T-cell (primary cell): ENCODE measurements around the gene MPRIP. TPM values are rescaled to one million over a fixed set of nuclear protein-coding genes. Genes with fewer than 3 reads are reported as not detected.

Source experiments
- ATAC-seq, 4 experiments: fragments of 200-7000 bp in 3 of 4; fragments of 150-1000 bp in 1 of 4; cut with Tn5 transposase; replicated peaks in 1 of 4; 1 replicate in 3 of 4; 2 replicates in 1 of 4; pipeline ENCODE4 v1.10.0; 2021; ENCODE audit warnings: moderate library complexity in 3 of 4, mild to moderate bottlenecking in 2 of 4, moderate number of reproducible peaks in 1 of 4
- CTCF ChIA-PET, 2 donors: fragments of 300-600 bp; sonication (Branson Sonifier 250); formaldehyde crosslinking; loops; one replicate each; lab custom pipeline; 2022; ENCODE audit warnings: antibody characterized with exemption in 2 of 2; lab: Charles Lee
- POLR2A ChIA-PET, 2 donors: fragments of 300-600 bp; sonication (Branson Sonifier 250); formaldehyde crosslinking; loops; one replicate each; lab custom pipeline; 2022; ENCODE audit warnings: antibody characterized with exemption in 2 of 2; lab: Charles Lee
- DNase-seq, 35 experiments: peaks; one replicate each; pipeline versions ENCODE4 v3.0.0 to v3.0.0-alpha.2; 2013 to 2023
- H3K27ac ChIP-seq: one replicate; pipeline ENCODE4 v1.5.1; 2013; ENCODE audit warnings: low read length
- H3K27me3 ChIP-seq, 2 experiments: replicated peaks in 1 of 2; 1 replicate in 1 of 2; 2 replicates in 1 of 2; pipeline versions ENCODE4 v1.6.1 to v1.7.0; 2013; ENCODE audit warnings: low read length in 1 of 2, mixed read lengths in 1 of 2; ENCODE audit not compliant: control insufficient read depth in 2 of 2, insufficient read depth in 2 of 2; ENCODE audit errors: extremely low read depth in 1 of 2
- H3K36me3 ChIP-seq, 2 donors: 1 replicate in 1 of 2; 2 replicates in 1 of 2; pipeline versions ENCODE4 v1.6.1 to v1.7.0; 2013; ENCODE audit warnings: low read length in 1 of 2; ENCODE audit not compliant: control insufficient read depth in 2 of 2, insufficient read depth in 1 of 2; ENCODE audit errors: extremely low read depth in 1 of 2
- H3K4me1 ChIP-seq, 2 experiments: 1 replicate in 1 of 2; 2 replicates in 1 of 2; pipeline versions ENCODE4 v1.6.1 to v1.7.0; 2013; ENCODE audit warnings: low read length in 2 of 2, mixed read lengths in 1 of 2; ENCODE audit not compliant: insufficient read depth in 2 of 2, control insufficient read depth in 1 of 2; ENCODE audit errors: extremely low read depth in 1 of 2
- H3K4me3 ChIP-seq, 2 donors: 1 replicate in 1 of 2; 2 replicates in 1 of 2; pipeline versions ENCODE4 v1.5.1 to v1.7.0; 2013; ENCODE audit warnings: mild to moderate bottlenecking in 2 of 2, low read length in 1 of 2, moderate library complexity in 1 of 2; ENCODE audit not compliant: control insufficient read depth in 1 of 2; ENCODE audit errors: extremely low read depth in 1 of 2
- H3K9me3 ChIP-seq: 2 replicates; pipeline ENCODE4 v1.7.0; 2013
- H3K27ac Mint-ChIP-seq, 2 donors: one replicate each; pipeline ENCODE4 v1.8.0; 2020 to 2021; ENCODE audit warnings: mild to moderate bottlenecking in 2 of 2, mixed read lengths in 2 of 2
- H3K27me3 Mint-ChIP-seq, 2 donors: one replicate each; pipeline ENCODE4 v1.8.0; 2021 to 2022; ENCODE audit warnings: mixed read lengths in 2 of 2
- H3K36me3 Mint-ChIP-seq: one replicate; pipeline ENCODE4 v1.8.0; 2021; ENCODE audit warnings: mixed read lengths
- H3K4me1 Mint-ChIP-seq, 3 donors: one replicate each; pipeline ENCODE4 v1.8.0; 2020 to 2022; ENCODE audit warnings: mixed read lengths in 3 of 3, mild to moderate bottlenecking in 1 of 3
- H3K4me3 Mint-ChIP-seq, 3 donors: one replicate each; pipeline ENCODE4 v1.8.0; 2020 to 2022; ENCODE audit warnings: mild to moderate bottlenecking in 3 of 3, mixed read lengths in 3 of 3, moderate library complexity in 3 of 3
- H3K9me3 Mint-ChIP-seq, 3 donors: one replicate each; pipeline ENCODE4 v1.8.0; 2020 to 2022; ENCODE audit warnings: mixed read lengths in 3 of 3
- WGBS: methylation state at CpG from one replicate; pipeline ENCODE4 v1.1.5; 2013; ENCODE audit warnings: missing lambda C conversion rate; ENCODE audit not compliant: insufficient coverage; 5-methylcytosine and 5-hydroxymethylcytosine counted together
- total RNA-seq, 35 experiments: library from RNA in 6 of 35; stranded (reverse) in 6 of 35; fragments of 120-200 nt in 1 of 35; gene quantifications; one replicate each; pipeline versions ENCODE4 v1.2.1 to v1.2.4 and lab custom pipeline; 2013 to 2026

MPRIP gene
- total RNA-seq, 5 donors from 2014 or later (not counting 1 experiment from before 2014, with no cell fraction given), result 189 to 266 (median 247) TPM

DNA sequence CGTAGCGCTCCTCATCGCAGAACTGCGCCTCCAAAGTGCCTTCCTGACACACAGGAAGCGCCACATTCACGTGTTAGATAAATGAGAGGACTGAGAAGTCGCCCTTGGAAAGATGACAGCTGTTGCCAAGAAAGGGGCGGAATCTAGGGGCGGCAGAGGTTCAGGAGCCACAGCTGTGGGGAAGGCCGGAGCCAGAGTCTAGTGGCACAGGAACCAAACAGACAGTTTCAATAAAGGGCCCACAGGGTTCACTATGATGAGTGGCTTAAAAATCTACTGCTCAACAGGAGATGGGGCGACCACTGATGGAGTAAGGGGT, 190.0 kb downstream of the MPRIP start:
- 89% methylated on average over 6 of the region's 11 CpGs for WGBS
- ATAC-seq (no peak), DNase-seq (no peak)
- H3K27me3 ChIP-seq, result no peaks in the 10 kb centered on the region
- peaks cover 3 to 21% of the 10 kb centered on the region in 2 experiments for H3K4me1 ChIP-seq
- peaks cover 40 to 47% of the 10 kb centered on the region in 2 donors for H3K36me3 ChIP-seq
- H3K27ac Mint-ChIP-seq, result no peak overlapping the region
- no peaks in the 10 kb centered on the region for H3K9me3 Mint-ChIP-seq
- no peak overlapping the region for H3K27ac ChIP-seq
- no peak overlapping the region for H3K4me3 ChIP-seq
- ChIA-PET POLR2A (no interaction called here), CTCF (no interaction called here)
- H3K27me3 Mint-ChIP-seq, result no peaks in the 10 kb centered on the region
- H3K4me1 Mint-ChIP-seq, result peaks cover 20 to 25% (median 24%) of the 10 kb centered on the region in 3 donors
- H3K9me3 ChIP-seq, result no peaks in the 10 kb centered on the region
- H3K4me3 Mint-ChIP-seq, result no peak overlapping the region
- H3K36me3 Mint-ChIP-seq, result peaks cover 35% of the 10 kb centered on the region

DNA sequence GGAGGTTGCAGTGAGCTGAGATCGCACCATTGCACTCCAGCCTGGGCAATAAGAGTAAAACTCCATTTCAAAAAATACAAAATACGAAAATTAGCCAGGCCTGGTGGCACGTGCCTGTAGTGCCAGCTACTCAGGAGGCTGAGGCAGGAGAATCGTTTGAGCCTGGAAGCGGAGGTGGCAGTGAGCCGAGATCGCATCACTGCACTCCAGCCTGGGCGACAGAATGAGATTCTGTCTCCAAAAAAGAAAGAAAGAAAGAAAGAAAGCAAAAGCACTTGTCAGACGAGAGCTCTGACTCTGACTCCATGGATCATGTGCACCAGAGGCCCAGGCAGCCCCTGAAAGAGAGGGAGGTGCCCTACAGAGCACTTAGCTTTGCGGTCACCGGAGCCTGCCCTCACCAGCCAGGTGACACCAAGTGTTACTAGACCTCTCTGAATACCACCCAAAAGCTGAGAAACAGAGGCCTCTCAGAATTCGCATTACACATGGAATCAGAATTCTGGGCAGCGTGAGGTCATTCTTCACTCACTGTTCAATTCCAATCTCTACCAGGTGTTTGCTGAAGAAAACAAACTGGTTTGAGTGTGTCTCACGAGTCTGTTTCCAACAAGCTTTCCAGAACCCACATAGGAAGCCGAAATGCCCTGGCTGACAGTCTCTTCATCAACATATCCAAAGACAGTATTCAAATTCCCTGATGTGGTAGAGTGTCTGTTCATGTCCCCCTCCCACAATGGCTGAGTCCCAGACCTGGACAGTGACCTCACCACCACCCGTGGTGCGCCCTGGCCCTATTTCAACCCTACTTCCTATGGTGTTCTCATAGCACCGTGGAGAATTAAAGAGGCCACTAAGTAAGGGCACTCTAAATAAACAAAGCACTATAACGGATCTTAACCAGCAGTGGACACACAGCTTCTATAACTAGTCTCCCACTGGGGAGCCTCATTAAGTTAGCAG, 193.2 kb downstream of the MPRIP start:
- Histone ChIP-seq H3K36me3 (peaks cover 16 to 20% of the 10 kb centered on the region in 2 donors), H3K27ac (peak overlapping the region; percentile 94), H3K4me3 (peak overlapping the region; percentile 86 to 94), H3K27me3 (no peaks in the 10 kb centered on the region), H3K4me1 (peaks cover 3 to 29% of the 10 kb centered on the region in 2 experiments), H3K9me3 (no peaks in the 10 kb centered on the region)
- no peak for ATAC-seq
- DNase-seq, result peak in 1 of 35 experiments; percentile 11
- POLR2A ChIA-PET, result no interaction called here
- peaks cover 26 to 40% (median 33%) of the 10 kb centered on the region in 3 donors for H3K4me1 Mint-ChIP-seq
- peak overlapping the region; percentile 85 to 95 (median 94) for H3K4me3 Mint-ChIP-seq
- CTCF ChIA-PET, result interaction anchor here in 1 of 2 donors (0.6 kb wide), 1 partner anchor 43 kb away, joined by 3 read pairs; no protein-coding TSS in a partner anchor
- H3K36me3 Mint-ChIP-seq, result peaks cover 11% of the 10 kb centered on the region
- H3K27ac Mint-ChIP-seq, result peak overlapping the region; percentile 98
- 70% methylated on average over 14 of the region's 19 CpGs for WGBS
- H3K27me3 Mint-ChIP-seq, result no peaks in the 10 kb centered on the region
- no peaks in the 10 kb centered on the region for H3K9me3 Mint-ChIP-seq

DNA sequence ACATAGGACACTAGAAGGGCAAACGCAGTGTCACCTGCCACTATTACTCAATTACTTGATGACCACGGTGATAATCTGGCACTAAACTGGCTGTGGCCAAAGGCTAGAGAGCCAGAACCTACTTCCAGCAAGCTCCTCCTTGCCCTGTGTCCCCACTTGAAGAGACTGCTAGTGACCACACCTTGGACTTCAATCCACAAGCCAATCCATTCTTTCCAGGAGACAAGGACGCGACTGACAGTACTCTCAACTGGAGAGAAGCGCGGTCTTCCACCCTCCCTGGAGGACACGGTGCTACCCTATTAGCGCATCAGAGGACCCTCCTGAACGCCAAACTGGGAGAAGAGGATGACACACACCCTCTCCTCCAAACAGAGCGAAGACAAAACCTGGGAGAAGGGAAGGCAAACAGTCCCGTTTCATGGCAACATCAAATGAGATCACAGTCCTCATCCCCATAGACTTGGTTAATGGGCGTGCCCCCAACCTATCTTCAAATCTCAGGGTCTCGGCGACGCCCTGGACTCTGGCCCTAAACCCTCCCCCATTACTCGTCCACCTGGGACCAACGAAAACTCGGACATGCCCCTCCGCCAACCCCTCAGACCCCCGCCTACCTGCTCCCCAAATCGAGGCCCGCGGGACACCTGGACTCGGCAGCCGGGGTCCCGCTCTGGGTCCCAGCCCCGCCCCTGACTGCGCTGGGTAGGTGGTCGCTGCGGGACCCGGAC, 194.2 kb downstream of the MPRIP start:
- peaks cover 6 to 12% of the 10 kb centered on the region in 2 donors for H3K36me3 ChIP-seq
- ATAC-seq (peak; percentile 3 to 11 (median 8)), DNase-seq (peak in 3 of 35 experiments; percentile 4 to 31 (median 5))
- H3K27ac ChIP-seq, result peak overlapping the region; percentile 94
- ChIA-PET POLR2A (interaction anchor here in 1 of 2 donors (0.7 kb wide), 2 partner anchors 352 to 736 kb away, joined by 4 to 9 read pairs; partner anchors contain the start of gene DRC3), CTCF (no interaction called here)
- no peaks in the 10 kb centered on the region for H3K9me3 ChIP-seq
- Mint-ChIP-seq H3K4me1 (peaks cover 26 to 40% (median 31%) of the 10 kb centered on the region in 3 donors), H3K36me3 (peaks cover 11% of the 10 kb centered on the region), H3K27ac (peak overlapping the region; percentile 98), H3K9me3 (no peaks in the 10 kb centered on the region), H3K27me3 (no peaks in the 10 kb centered on the region), H3K4me3 (peak overlapping the region; percentile 85 to 95 (median 94))
- H3K4me1 ChIP-seq, result peaks cover 3 to 29% of the 10 kb centered on the region in 2 experiments
- H3K4me3 ChIP-seq, result peak overlapping the region; percentile 86 to 94
- no peaks in the 10 kb centered on the region for H3K27me3 ChIP-seq
- WGBS, result 2% methylated on average over 29 of the region's 31 CpGs

DNA sequence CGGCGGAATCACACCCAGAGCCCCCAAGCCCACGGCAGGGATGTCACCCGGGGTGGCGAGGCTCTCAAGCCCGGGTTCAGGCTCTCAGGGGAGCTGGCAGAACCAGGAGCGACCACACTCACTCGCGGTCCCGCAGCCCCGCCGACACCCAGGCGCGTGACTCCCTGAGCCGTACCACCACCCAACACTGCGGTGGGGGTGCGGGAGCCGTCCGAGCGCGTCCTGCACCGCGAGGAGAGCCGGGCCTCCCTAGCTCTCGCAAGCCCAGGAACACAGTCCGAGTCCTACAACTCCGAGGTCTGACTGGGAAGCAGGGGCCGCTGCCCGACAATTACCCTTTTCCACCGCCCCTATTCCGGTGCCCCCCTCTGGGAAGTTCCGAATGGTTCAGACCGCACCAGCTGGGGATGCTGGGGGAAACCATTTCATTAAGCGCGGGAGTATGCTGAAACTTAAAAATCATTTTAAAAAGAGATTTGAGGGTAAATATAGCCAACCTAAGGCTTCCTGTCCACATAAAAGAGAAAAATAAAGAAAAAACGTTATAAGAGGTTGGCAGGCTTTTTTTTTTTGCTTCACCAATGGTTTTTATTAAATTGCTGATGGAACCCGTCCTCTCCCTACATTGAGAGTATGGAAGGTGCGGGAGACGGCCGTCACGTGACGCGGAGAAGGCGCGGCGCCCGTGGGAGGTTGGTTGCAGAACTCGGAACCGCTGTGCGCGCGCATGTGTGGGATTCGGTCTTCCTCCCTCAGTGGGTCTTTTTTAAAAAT, 195.0 kb downstream of the MPRIP start, which contains the start of gene FLCN:
Gene FLCN (minus strand): TSS at position 143 of the 774 bp plus-strand sequence. CDS start 9,031 bp downstream, outside the sequence.
- ChIA-PET POLR2A (interaction anchor here in 1 of 2 donors (0.7 kb wide), 2 partner anchors 352 to 735 kb away, joined by 4 to 9 read pairs; partner anchors contain the start of gene DRC3), CTCF (interaction anchor here in 1 of 2 donors (0.7 kb wide), 1 partner anchor 37 kb away, joined by 3 read pairs; no protein-coding TSS in a partner anchor)
- WGBS, result under 1% methylated on average over 30 of the region's 53 CpGs
- Histone ChIP-seq H3K9me3 (no peaks in the 10 kb centered on the region), H3K27me3 (no peaks in the 10 kb centered on the region), H3K4me1 (peaks cover 3 to 29% of the 10 kb centered on the region in 2 experiments), H3K36me3 (peaks cover 5 to 7% of the 10 kb centered on the region in 2 donors), H3K4me3 (peak within 1 kb of the TSS; percentile 86 to 94), H3K27ac (peak within 1 kb of the TSS; percentile 94)
- DNase-seq, result peak; percentile 75 to 94 (median 87)
- Mint-ChIP-seq H3K27me3 (no peaks in the 10 kb centered on the region), H3K27ac (peak within 1 kb of the TSS; percentile 98), H3K4me1 (peaks cover 23 to 33% (median 28%) of the 10 kb centered on the region in 3 donors), H3K4me3 (peak within 1 kb of the TSS; percentile 85 to 95 (median 94)), H3K36me3 (peaks cover 3% of the 10 kb centered on the region), H3K9me3 (no peaks in the 10 kb centered on the region)
- peak; percentile 92 to 94 (median 94) for ATAC-seq

DNA sequence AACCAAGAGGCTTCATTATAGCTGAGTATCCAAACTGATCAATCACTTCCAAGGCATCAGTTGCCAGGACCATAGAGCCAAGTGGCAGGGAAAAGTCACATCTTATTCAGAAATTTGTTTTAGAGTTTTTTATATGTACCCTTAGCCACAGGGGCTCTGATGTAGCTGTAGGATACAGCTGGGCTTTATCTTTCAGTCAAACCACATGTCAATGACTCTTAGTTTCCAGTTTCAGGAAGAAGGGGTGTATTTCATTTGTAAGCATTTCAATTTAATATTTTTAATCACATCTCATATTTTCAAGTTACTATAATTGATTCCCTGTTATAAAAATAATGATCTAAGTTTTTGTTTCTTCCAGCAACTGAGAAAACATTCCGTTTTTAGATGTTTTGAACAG, 197.6 kb downstream of the MPRIP start:
- ChIA-PET POLR2A (no interaction called here), CTCF (interaction anchor here in 1 of 2 donors (0.5 kb wide), 1 partner anchor 18 kb away, joined by 6 read pairs; no protein-coding TSS in a partner anchor)
- Mint-ChIP-seq H3K4me3 (peak overlapping the region in 2 of 3 donors; percentile 68 to 85), H3K27ac (no peak overlapping the region), H3K4me1 (peaks cover 22 to 33% (median 24%) of the 10 kb centered on the region in 3 donors), H3K9me3 (no peaks in the 10 kb centered on the region), H3K27me3 (no peaks in the 10 kb centered on the region), H3K36me3 (no peaks in the 10 kb centered on the region)
- Histone ChIP-seq H3K27me3 (no peaks in the 10 kb centered on the region), H3K4me1 (peaks cover 3 to 24% of the 10 kb centered on the region in 2 experiments), H3K9me3 (no peaks in the 10 kb centered on the region), H3K36me3 (no peaks in the 10 kb centered on the region), H3K27ac (no peak overlapping the region), H3K4me3 (no peak overlapping the region)
- DNase-seq, result no peak
- WGBS, result 100% methylated on average over 1 of the region's 1 CpG
- ATAC-seq, result no peak
